Body of pancreas (tissue), 4 donors: Measurements from ENCODE around the gene PDGFD. TPM values are rescaled to one million over a fixed set of nuclear protein-coding genes. Genes with fewer than 3 reads are reported as not detected.

ENCODE experiments used
- ATAC-seq: fragments of 150-250 bp; one replicate; pipeline ENCODE4 v1.9.1; 2016
- DNase-seq, 4 donors: peaks; one replicate each; pipeline ENCODE4 v3.0.0-alpha.2; 2019
- H3K27ac ChIP-seq, 4 donors: fragments of 200-600 bp; sonication (generic); 1 replicate in 3 of 4; 2 replicates in 1 of 4; pipeline versions ENCODE4 v1.5.1 to v1.6.1; 2016 to 2019; ENCODE audit warnings: mild to moderate bottlenecking in 1 of 4, mixed read lengths in 1 of 4, moderate library complexity in 1 of 4
- H3K27me3 ChIP-seq, 2 donors: fragments of 200-600 bp; sonication (generic); one replicate each; pipeline ENCODE4 v1.6.0; 2016; ENCODE audit warnings: mild to moderate bottlenecking in 1 of 2
- H3K36me3 ChIP-seq, 2 donors: fragments of 200-600 bp; sonication (generic); replicated peaks in 1 of 2; 2 replicates each; pipeline ENCODE4 v1.5.1; 2016; ENCODE audit warnings: low read depth in 2 of 2; ENCODE audit not compliant: insufficient read depth in 1 of 2
- H3K4me1 ChIP-seq: fragments of 200-600 bp; sonication (generic); one replicate; pipeline ENCODE4 v1.6.0; 2016
- H3K4me3 ChIP-seq, 2 donors: fragments of 200-600 bp; sonication (generic); 1 replicate in 1 of 2; 2 replicates in 1 of 2; pipeline ENCODE4 v1.5.1; 2016 to 2019
- H3K9me3 ChIP-seq, 3 donors: fragments of 200-600 bp; sonication (generic); 1 replicate in 2 of 3; 2 replicates in 1 of 3; pipeline ENCODE4 v1.5.1; 2016
- POLR2A ChIP-seq, 3 donors: fragments of 450-650 bp; IDR thresholded peaks; one replicate each; pipeline ENCODE4 v1.6.1; 2016; ENCODE audit warnings: antibody characterized with exemption in 3 of 3, mild to moderate bottlenecking in 2 of 3
- WGBS, 2 donors: methylation state at CpG; one replicate each; pipeline ENCODE4 v1.1.5; 2017; 5-methylcytosine and 5-hydroxymethylcytosine counted together
- intact Hi-C: fragments of 100-400 bp; cut with DNase I; formaldehyde crosslinking; loops from one replicate; pipeline ENCODE4 v1.15.1; 2023
- total RNA-seq, 2 donors: library from RNA; depleted of rRNA; stranded (reverse); fragments of >200 nt; gene quantifications; one replicate each; pipeline ENCODE4 v1.1.0, GENCODE V29; 2016
- TF ChIP-seq, protein P1 (sequence below), 7 experiments: fragments of 450-650 bp in 4 of 7; fragments of 200-600 bp in 3 of 7; sonication (generic) in 3 of 7; IDR thresholded peaks; one replicate each; pipeline ENCODE4 v1.5.1; 2016 to 2019; ENCODE audit warnings: antibody characterized with exemption in 7 of 7

The PDGFD gene
- total RNA-seq, 2 donors from 2014 or later = 26.7 to 43.1 TPM

DNA sequence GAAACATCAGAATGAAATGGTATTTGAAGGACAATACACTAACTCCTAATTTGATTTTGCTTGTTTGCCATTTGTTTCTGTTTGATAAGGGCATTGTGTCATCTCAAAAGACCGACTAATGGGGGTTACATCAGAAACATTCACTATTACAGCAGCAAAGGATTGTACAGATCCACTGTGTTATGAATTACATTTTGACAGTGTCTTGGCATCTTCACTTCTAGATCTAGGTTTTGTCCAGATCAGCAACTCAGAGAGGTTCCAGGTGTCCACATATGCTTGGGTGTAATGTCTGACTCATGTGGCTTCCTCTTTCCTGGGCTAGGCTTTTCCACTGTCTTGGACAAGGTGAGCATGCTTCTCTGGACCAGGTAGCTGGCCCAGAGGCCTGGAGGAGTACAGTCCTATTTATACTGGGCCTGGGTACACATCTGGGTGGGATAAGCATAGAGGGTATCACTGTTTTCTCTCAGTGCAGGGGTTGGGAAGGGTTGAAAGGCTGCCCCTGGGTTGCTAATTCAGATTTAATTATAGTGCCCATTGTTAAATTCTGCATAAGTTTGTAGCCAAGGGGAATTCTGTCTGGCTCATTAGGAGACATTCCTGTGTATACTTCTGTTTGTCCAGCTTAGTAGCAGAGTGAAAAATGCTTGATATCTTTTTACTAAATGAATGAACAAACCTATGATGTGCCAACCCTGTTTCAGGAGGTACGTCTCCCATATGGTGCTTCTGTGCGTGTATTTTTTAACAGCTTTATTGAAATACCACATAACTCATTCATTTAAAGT lies 103.7 kb downstream of the PDGFD start:
- no peak for TF ChIP-seq POLR2A (IDR thresholded peaks at IDR 0.05)
- TF ChIP-seq, protein P1, sequence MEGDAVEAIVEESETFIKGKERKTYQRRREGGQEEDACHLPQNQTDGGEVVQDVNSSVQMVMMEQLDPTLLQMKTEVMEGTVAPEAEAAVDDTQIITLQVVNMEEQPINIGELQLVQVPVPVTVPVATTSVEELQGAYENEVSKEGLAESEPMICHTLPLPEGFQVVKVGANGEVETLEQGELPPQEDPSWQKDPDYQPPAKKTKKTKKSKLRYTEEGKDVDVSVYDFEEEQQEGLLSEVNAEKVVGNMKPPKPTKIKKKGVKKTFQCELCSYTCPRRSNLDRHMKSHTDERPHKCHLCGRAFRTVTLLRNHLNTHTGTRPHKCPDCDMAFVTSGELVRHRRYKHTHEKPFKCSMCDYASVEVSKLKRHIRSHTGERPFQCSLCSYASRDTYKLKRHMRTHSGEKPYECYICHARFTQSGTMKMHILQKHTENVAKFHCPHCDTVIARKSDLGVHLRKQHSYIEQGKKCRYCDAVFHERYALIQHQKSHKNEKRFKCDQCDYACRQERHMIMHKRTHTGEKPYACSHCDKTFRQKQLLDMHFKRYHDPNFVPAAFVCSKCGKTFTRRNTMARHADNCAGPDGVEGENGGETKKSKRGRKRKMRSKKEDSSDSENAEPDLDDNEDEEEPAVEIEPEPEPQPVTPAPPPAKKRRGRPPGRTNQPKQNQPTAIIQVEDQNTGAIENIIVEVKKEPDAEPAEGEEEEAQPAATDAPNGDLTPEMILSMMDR (IDR thresholded peaks at IDR 0.05) = no peak
- WGBS, 2 donors = 70 to 76% methylated on average over 3 of the region's 3 CpGs
- DNase-seq = no peak
- H3K27me3 ChIP-seq = no peaks in the 10 kb centered on the region
- H3K4me3 ChIP-seq = no peak overlapping the region
- H3K4me1 ChIP-seq = peaks cover 13% of the 10 kb centered on the region
- peak overlapping the region in 2 of 4 donors; percentile 42 to 52 for H3K27ac ChIP-seq
- intact Hi-C loops = no loop called here
- H3K36me3 ChIP-seq = no peaks in the 10 kb centered on the region
- no peaks in the 10 kb centered on the region for H3K9me3 ChIP-seq
- peak; percentile 53 for ATAC-seq

DNA sequence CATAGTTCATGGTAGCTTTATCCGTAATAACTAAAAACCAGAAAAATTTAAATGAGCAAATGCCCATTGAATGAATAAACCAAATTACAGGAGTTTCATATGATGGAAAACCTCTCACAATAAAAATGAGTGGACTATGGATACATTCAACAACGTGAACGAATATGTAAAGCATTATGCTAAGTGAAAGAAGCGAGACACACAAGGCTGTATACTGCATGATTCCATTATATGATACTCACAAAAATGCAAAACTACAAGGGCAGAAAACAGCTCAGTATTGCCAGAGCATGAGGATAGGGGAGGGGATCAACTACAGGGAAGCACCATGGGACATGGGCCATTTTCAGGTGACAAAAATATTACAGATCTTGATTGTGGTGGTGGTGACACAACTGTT lies 105.3 kb downstream of the PDGFD start:
- Histone ChIP-seq H3K27me3 (no peaks in the 10 kb centered on the region), H3K4me1 (peaks cover 20% of the 10 kb centered on the region), H3K9me3 (no peaks in the 10 kb centered on the region), H3K4me3 (no peak overlapping the region), H3K27ac (no peak overlapping the region), H3K36me3 (no peaks in the 10 kb centered on the region)
- intact Hi-C loops = no loop called here
- WGBS, 2 donors = 93 to 97% methylated on average over 4 of the region's 4 CpGs
- DNase-seq (no peak), ATAC-seq (no peak)
- no peak for TF ChIP-seq POLR2A (IDR thresholded peaks at IDR 0.05)
- TF ChIP-seq, protein P1 (IDR thresholded peaks at IDR 0.05) = no peak

DNA sequence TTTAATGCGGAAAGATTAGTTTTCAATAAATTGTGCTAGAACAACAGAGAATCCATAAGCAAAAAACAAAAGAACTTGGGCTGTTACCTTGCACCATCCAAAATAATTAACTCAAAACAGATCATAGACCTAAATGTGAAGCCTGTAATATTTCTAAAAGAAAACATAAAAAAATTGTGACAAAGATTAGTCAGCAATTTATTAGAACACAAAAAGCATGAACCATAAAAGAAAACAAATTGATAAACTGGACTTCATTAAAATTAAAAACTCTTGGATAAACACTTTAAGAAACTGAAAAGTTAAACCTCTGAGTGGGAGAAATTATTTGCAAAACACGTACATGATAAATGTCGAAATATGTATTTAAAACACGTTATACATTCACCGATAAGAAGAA lies 106.0 kb downstream of the PDGFD start:
- Histone ChIP-seq H3K36me3 (no peaks in the 10 kb centered on the region), H3K9me3 (no peaks in the 10 kb centered on the region), H3K4me3 (no peak overlapping the region), H3K27ac (no peak overlapping the region), H3K4me1 (peaks cover 20% of the 10 kb centered on the region), H3K27me3 (no peaks in the 10 kb centered on the region)
- intact Hi-C loops = no loop called here
- ATAC-seq = no peak
- TF ChIP-seq POLR2A (IDR thresholded peaks at IDR 0.05) = no peak
- TF ChIP-seq, protein P1 (IDR thresholded peaks at IDR 0.05) = no peak
- WGBS, 2 donors = 86 to 91% methylated on average over 5 of the region's 5 CpGs
- no peak for DNase-seq

DNA sequence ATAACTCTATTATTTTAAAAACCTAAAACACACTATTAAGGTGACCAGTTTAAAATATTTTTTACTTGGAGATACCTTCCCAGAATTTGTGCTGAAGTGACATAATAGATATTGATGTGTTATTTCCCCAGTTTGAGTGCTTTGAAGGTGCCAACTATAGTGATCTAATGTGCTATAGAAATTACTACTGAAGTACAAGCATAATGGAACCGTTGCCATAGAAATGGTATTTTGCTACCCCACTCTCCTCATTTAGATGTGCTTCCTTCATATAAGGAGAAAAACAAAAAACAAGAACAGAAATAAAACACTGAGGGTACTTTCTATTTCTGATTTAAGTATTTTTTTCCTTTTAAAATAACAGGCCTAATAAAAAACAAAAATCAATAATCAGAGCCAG lies 108.4 kb downstream of the PDGFD start:
- no peak for DNase-seq
- no peak overlapping the region for H3K4me3 ChIP-seq
- peaks cover 19% of the 10 kb centered on the region for H3K4me1 ChIP-seq
- intact Hi-C loops = no loop called here
- ATAC-seq = no peak
- no peaks in the 10 kb centered on the region for H3K36me3 ChIP-seq
- TF ChIP-seq POLR2A (IDR thresholded peaks at IDR 0.05) = no peak
- TF ChIP-seq, protein P1 (IDR thresholded peaks at IDR 0.05) = no peak
- H3K9me3 ChIP-seq = no peaks in the 10 kb centered on the region
- peak overlapping the region in 1 of 4 donors; percentile 48 for H3K27ac ChIP-seq
- 52 to 54% methylated on average over 1 of the region's 1 CpG for WGBS, 2 donors
- H3K27me3 ChIP-seq = no peaks in the 10 kb centered on the region
